ENCODE results near the gene RAD50. TPM values are rescaled to one million over a fixed set of nuclear protein-coding genes. Genes with fewer than 3 reads are reported as not detected.

The RAD50 gene
- total RNA-seq, 2 donors from 2014 or later: 28.4 to 32.7 TPM

DNA sequence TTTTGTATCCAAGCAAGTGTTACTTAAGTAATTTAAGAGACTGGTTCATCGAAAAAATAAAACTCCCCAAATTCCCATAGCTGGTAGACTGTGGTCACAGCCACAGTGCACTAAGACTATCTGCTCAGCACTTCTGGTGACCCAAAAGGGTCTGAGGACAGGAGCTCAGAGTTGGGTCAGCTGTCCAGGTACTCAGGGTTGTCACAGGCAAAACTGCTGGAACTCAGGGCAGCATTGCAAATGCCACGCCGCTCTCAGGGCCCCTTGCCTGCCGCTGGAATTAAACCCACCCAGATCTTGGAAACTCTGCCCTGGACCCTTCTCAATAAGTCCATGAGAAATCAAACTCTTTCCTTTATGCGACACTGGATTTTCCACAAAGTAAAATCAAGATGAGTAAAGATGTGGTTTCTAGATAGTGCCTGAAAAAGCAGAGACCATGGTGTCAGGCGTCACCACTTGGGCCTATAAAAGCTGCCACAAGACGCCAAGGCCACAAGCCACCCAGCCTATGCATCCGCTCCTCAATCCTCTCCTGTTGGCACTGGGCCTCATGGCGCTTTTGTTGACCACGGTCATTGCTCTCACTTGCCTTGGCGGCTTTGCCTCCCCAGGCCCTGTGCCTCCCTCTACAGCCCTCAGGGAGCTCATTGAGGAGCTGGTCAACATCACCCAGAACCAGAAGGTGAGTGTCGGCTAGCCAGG lies 101.1 kb downstream of the RAD50 start, which contains the start of gene IL13:
TSS of gene IL13 (plus strand) at position 498 of the 705 bp plus-strand sequence. CDS start at position 512, 14 bp downstream.
- H3K4me1 ChIP-seq (ENCODE audit: control insufficient read depth in 1 of 2, low read depth in 2 of 2): peaks cover 3 to 14% of the 10 kb centered on the region in 2 donors
- H3K27me3 ChIP-seq (replicated peaks; ENCODE audit: insufficient read depth): no peaks in the 10 kb centered on the region
- TF ChIP-seq CTCF (IDR thresholded peaks at IDR 0.05): no peak
- ATAC-seq (ENCODE audit: insufficient number of reproducible peaks, low FRiP score, low read depth) (no peak), DNase-seq (ENCODE audit: low spot score) (no peak)
- no peaks in the 10 kb centered on the region for H3K9me3 ChIP-seq
- H3K27ac ChIP-seq: no peak within 1 kb of the TSS
- H3K36me3 ChIP-seq: no peaks in the 10 kb centered on the region
- no peak within 1 kb of the TSS for H3K4me3 ChIP-seq

- peaks cover 3 to 14% of the 10 kb centered on the region in 2 donors for H3K4me1 ChIP-seq (ENCODE audit: control insufficient read depth in 1 of 2, low read depth in 2 of 2)
- no peak overlapping the region for H3K27ac ChIP-seq
- ATAC-seq (ENCODE audit: insufficient number of reproducible peaks, low FRiP score, low read depth) (no peak), DNase-seq (ENCODE audit: low spot score) (no peak)
- H3K27me3 ChIP-seq (replicated peaks; ENCODE audit: insufficient read depth): no peaks in the 10 kb centered on the region
- H3K36me3 ChIP-seq: no peaks in the 10 kb centered on the region
- no peaks in the 10 kb centered on the region for H3K9me3 ChIP-seq
- no peak for TF ChIP-seq CTCF (IDR thresholded peaks at IDR 0.05)
- H3K4me3 ChIP-seq: no peak overlapping the region
Observed at GRCh38 chr5:132658381-132659302, 101.9 kb downstream of the RAD50 start.

DNA sequence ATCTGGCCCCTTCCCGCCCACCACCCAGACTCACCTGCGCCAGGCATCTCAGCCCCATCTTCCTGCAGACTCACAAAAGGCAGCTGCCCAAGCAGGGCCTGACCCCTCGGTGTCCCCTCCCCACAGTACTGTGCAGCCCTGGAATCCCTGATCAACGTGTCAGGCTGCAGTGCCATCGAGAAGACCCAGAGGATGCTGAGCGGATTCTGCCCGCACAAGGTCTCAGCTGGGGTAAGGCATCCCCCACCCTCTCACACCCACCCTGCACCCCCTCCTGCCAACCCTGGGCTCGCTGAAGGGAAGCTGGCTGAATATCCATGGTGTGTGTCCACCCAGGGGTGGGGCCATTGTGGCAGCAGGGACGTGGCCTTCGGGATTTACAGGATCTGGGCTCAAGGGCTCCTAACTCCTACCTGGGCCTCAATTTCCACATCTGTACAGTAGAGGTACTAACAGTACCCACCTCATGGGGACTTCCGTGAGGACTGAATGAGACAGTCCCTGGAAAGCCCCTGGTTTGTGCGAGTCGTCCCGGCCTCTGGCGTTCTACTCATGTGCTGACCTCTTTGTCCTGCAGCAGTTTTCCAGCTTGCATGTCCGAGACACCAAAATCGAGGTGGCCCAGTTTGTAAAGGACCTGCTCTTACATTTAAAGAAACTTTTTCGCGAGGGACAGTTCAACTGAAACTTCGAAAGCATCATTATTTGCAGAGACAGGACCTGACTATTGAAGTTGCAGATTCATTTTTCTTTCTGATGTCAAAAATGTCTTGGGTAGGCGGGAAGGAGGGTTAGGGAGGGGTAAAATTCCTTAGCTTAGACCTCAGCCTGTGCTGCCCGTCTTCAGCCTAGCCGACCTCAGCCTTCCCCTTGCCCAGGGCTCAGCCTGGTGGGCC lies 103.1 kb downstream of the RAD50 start:
- peaks cover 3 to 14% of the 10 kb centered on the region in 2 donors for H3K4me1 ChIP-seq (ENCODE audit: control insufficient read depth in 1 of 2, low read depth in 2 of 2)
- TF ChIP-seq CTCF (IDR thresholded peaks at IDR 0.05): no peak

GRCh38 chr5:132661231-132662003 lies 104.6 kb downstream of the RAD50 start:
- Histone ChIP-seq H3K4me1 (ENCODE audit: control insufficient read depth in 1 of 2, low read depth in 2 of 2) (peaks cover 2 to 4% of the 10 kb centered on the region in 2 donors), H3K4me3 (no peak overlapping the region), H3K27ac (no peak overlapping the region), H3K36me3 (no peaks in the 10 kb centered on the region), H3K9me3 (no peaks in the 10 kb centered on the region), H3K27me3 (replicated peaks; ENCODE audit: insufficient read depth) (no peaks in the 10 kb centered on the region)
- ATAC-seq (ENCODE audit: insufficient number of reproducible peaks, low FRiP score, low read depth) (no peak), DNase-seq (ENCODE audit: low spot score) (no peak)
- TF ChIP-seq CTCF (IDR thresholded peaks at IDR 0.05): no peak

More for the DNA sequence above, 103.1 kb downstream of the RAD50 start:
- H3K9me3 ChIP-seq: no peaks in the 10 kb centered on the region
- H3K27me3 ChIP-seq (replicated peaks; ENCODE audit: insufficient read depth): no peaks in the 10 kb centered on the region
- H3K4me3 ChIP-seq: no peak overlapping the region
- H3K36me3 ChIP-seq: no peaks in the 10 kb centered on the region
- H3K27ac ChIP-seq: no peak overlapping the region
- DNase-seq (ENCODE audit: low spot score) (no peak), ATAC-seq (ENCODE audit: insufficient number of reproducible peaks, low FRiP score, low read depth) (no peak)
